GM23338 (cell line): Measurements from ENCODE around the gene SNAI1. TPM values are rescaled to one million over a fixed set of nuclear protein-coding genes. Genes with fewer than 3 reads are reported as not detected.

Experiments used
- CREB1 ChIP-seq: fragments of 250-450 bp; sonication (Bioruptor Pico); IDR thresholded peaks from 2 replicates; pipeline ENCODE4 v1.5.0; 2020; ENCODE audit warnings: low read depth, mild to moderate bottlenecking, moderate library complexity
- JUNB ChIP-seq: IDR thresholded peaks from one replicate; pipeline ENCODE4 v1.6.1; 2016; ENCODE audit warnings: antibody characterized with exemption; ENCODE audit not compliant: unreplicated experiment
- NANOG ChIP-seq: IDR thresholded peaks from 2 replicates; pipeline ENCODE4 v1.6.1; 2016; ENCODE audit warnings: antibody characterized with exemption, borderline replicate concordance
- STAT1 ChIP-seq: IDR thresholded peaks from one replicate; pipeline ENCODE4 v1.6.1; 2016; ENCODE audit warnings: antibody characterized with exemption; ENCODE audit not compliant: unreplicated experiment
- ZNF331 ChIP-seq: fragments of 250-450 bp; sonication (Bioruptor Pico); IDR thresholded peaks from 2 replicates; pipeline ENCODE4 v1.5.0; 2020; ENCODE audit warnings: low read depth, mild to moderate bottlenecking, moderate library complexity
- polyA plus RNA-seq: library from polyadenylated mRNA; unstranded; fragments of >200 nt; fragmentation: Nextera tagmentation; extraction: Ambion mirVana; gene quantifications from 2 replicates; pipeline ENCODE4 v1.2.1, GENCODE V29; 2016
- total RNA-seq: library from RNA; depleted of rRNA; stranded (reverse); fragments of >200 nt; shearing (Covaris generic); gene quantifications from 2 replicates; pipeline ENCODE4 v1.2.3, GENCODE V29; 2014
- TF ChIP-seq, protein P1 (sequence below): fragments of 250-450 bp; sonication (Bioruptor Pico); IDR thresholded peaks from 2 replicates; pipeline ENCODE4 v1.5.0; 2020; ENCODE audit warnings: mild to moderate bottlenecking, moderate library complexity
- TF ChIP-seq, protein P2 (sequence below), 2 experiments: fragments of 200-600 bp in 1 of 2; sonication (generic) in 1 of 2; conservative IDR thresholded peaks; 2 replicates each; pipeline versions ENCODE4 v1.5.1 to v1.6.1; 2016 to 2017; ENCODE audit warnings: antibody characterized with exemption in 2 of 2, low read depth in 2 of 2, mild to moderate bottlenecking in 2 of 2, moderate library complexity in 1 of 2

Gene SNAI1
- total and polyA plus RNA-seq, 2 experiments from 2014 or later: 4.2 to 8.4 TPM

DNA sequence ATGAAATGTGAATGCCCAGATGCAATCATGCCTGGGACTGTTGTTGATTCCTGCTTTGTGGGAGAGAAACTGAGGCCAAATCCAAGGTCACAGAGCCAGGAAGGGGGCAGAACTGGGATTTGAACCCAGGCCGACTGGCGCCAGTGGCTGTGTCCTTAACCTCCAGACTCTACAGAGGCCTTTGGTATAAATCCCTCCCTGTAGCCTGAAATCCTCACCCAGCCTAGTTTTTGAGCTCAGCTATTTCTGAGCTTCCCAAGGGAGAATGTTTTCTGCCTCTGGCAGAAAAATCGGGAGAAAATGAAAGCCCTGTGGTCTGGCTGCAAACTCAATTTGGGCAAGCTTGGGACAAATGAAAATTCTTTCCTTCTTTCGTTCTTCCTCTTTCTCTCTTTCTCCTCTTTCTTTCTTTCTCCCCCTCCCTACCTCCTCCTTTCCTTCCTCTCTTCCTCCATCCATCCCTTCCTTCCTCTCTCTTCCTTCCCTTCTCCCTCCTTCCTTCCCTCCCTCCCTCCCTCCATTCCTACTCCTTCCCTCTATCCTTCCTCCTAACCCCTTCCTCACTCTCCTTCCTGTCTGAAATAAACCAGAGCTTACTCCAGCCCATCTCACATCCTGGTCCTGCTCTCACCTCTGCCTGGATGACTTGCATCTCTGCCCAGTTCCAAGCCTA lies 34.9 kb downstream of the SNAI1 start (continued):
- TF ChIP-seq, protein P1, sequence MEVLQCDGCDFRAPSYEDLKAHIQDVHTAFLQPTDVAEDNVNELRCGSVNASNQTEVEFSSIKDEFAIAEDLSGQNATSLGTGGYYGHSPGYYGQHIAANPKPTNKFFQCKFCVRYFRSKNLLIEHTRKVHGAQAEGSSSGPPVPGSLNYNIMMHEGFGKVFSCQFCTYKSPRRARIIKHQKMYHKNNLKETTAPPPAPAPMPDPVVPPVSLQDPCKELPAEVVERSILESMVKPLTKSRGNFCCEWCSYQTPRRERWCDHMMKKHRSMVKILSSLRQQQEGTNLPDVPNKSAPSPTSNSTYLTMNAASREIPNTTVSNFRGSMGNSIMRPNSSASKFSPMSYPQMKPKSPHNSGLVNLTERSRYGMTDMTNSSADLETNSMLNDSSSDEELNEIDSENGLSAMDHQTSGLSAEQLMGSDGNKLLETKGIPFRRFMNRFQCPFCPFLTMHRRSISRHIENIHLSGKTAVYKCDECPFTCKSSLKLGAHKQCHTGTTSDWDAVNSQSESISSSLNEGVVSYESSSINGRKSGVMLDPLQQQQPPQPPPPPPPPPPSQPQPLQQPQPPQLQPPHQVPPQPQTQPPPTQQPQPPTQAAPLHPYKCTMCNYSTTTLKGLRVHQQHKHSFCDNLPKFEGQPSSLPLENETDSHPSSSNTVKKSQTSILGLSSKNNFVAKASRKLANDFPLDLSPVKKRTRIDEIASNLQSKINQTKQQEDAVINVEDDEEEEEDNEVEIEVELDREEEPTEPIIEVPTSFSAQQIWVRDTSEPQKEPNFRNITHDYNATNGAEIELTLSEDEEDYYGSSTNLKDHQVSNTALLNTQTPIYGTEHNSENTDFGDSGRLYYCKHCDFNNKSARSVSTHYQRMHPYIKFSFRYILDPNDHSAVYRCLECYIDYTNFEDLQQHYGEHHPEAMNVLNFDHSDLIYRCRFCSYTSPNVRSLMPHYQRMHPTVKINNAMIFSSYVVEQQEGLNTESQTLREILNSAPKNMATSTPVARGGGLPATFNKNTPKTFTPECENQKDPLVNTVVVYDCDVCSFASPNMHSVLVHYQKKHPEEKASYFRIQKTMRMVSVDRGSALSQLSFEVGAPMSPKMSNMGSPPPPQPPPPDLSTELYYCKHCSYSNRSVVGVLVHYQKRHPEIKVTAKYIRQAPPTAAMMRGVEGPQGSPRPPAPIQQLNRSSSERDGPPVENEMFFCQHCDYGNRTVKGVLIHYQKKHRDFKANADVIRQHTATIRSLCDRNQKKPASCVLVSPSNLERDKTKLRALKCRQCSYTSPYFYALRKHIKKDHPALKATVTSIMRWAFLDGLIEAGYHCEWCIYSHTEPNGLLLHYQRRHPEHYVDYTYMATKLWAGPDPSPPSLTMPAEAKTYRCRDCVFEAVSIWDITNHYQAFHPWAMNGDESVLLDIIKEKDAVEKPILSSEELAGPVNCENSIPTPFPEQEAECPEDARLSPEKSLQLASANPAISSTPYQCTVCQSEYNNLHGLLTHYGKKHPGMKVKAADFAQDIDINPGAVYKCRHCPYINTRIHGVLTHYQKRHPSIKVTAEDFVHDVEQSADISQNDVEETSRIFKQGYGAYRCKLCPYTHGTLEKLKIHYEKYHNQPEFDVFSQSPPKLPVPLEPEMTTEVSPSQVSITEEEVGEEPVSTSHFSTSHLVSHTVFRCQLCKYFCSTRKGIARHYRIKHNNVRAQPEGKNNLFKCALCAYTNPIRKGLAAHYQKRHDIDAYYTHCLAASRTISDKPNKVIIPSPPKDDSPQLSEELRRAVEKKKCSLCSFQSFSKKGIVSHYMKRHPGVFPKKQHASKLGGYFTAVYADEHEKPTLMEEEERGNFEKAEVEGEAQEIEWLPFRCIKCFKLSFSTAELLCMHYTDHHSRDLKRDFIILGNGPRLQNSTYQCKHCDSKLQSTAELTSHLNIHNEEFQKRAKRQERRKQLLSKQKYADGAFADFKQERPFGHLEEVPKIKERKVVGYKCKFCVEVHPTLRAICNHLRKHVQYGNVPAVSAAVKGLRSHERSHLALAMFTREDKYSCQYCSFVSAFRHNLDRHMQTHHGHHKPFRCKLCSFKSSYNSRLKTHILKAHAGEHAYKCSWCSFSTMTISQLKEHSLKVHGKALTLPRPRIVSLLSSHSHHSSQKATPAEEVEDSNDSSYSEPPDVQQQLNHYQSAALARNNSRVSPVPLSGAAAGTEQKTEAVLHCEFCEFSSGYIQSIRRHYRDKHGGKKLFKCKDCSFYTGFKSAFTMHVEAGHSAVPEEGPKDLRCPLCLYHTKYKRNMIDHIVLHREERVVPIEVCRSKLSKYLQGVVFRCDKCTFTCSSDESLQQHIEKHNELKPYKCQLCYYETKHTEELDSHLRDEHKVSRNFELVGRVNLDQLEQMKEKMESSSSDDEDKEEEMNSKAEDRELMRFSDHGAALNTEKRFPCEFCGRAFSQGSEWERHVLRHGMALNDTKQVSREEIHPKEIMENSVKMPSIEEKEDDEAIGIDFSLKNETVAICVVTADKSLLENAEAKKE (CRISPR knock-in tag): no peak
- TF ChIP-seq JUNB (no peak), STAT1 (no peak), NANOG (no peak), CREB1 (CRISPR knock-in tag) (no peak), ZNF331 (CRISPR knock-in tag) (no peak)
- TF ChIP-seq, protein P2, sequence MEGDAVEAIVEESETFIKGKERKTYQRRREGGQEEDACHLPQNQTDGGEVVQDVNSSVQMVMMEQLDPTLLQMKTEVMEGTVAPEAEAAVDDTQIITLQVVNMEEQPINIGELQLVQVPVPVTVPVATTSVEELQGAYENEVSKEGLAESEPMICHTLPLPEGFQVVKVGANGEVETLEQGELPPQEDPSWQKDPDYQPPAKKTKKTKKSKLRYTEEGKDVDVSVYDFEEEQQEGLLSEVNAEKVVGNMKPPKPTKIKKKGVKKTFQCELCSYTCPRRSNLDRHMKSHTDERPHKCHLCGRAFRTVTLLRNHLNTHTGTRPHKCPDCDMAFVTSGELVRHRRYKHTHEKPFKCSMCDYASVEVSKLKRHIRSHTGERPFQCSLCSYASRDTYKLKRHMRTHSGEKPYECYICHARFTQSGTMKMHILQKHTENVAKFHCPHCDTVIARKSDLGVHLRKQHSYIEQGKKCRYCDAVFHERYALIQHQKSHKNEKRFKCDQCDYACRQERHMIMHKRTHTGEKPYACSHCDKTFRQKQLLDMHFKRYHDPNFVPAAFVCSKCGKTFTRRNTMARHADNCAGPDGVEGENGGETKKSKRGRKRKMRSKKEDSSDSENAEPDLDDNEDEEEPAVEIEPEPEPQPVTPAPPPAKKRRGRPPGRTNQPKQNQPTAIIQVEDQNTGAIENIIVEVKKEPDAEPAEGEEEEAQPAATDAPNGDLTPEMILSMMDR (conservative IDR thresholded peaks at IDR 0.05; ENCODE audit: low read depth in 2 of 2): no peak
